Measurements from ENCODE around the gene PTPN4. TPM values are rescaled to one million over a fixed set of nuclear protein-coding genes. Genes with fewer than 3 reads are reported as not detected.

Gene PTPN4
- polyA plus RNA-seq, 3 donors: 5.5 to 6.7 (median 5.7) TPM

GRCh38 chr2:119786295-119786694 lies 26.6 kb downstream of the PTPN4 start:
- H3K9me3 ChIP-seq (replicated peaks in 1 of 2; ENCODE audit: control insufficient read depth in 1 of 2, insufficient read depth in 1 of 2, low read length in 2 of 2): peaks cover 11 to 25% of the 10 kb centered on the region in 2 donors
- Mint-ChIP-seq H3K9me3 (peaks cover 9 to 32% (median 23%) of the 10 kb centered on the region in 7 donors), H3K27ac (peak overlapping the region in 1 of 7 donors; percentile 18), H3K4me3 (no peak overlapping the region), H3K4me1 (peaks cover 2% of the 10 kb centered on the region), H3K36me3 (peaks cover 3 to 11% of the 10 kb centered on the region in 2 donors), H3K27me3 (ENCODE audit: low read depth in 3 of 3) (peaks cover 0 to 2% (median 0%) of the 10 kb centered on the region in 3 donors)
- no peaks in the 10 kb centered on the region for H3K4me1 ChIP-seq (ENCODE audit: control insufficient read depth in 1 of 2, insufficient read depth in 2 of 2, low read length in 2 of 2)
- H2AFZ ChIP-seq (ENCODE audit: insufficient read depth, low read depth, low read length, poor library complexity, severe bottlenecking): no peak overlapping the region
- H3K4me3 ChIP-seq (replicated peaks in 1 of 3; ENCODE audit: low read depth in 2 of 3, low read length in 3 of 3): no peak overlapping the region
- no CpG with 5 or more reads among the region's 1 CpG for WGBS (ENCODE audit: insufficient coverage)
- intact Hi-C loops (cut with micrococcal nuclease): no loop called here
- H3K4me2 ChIP-seq (replicated peaks; ENCODE audit: extremely low read depth, low read length, poor library complexity, severe bottlenecking): no peak overlapping the region
- no peaks in the 10 kb centered on the region for H3K79me2 ChIP-seq (ENCODE audit: insufficient read depth, low read length)
- TF ChIP-seq, protein P1, sequence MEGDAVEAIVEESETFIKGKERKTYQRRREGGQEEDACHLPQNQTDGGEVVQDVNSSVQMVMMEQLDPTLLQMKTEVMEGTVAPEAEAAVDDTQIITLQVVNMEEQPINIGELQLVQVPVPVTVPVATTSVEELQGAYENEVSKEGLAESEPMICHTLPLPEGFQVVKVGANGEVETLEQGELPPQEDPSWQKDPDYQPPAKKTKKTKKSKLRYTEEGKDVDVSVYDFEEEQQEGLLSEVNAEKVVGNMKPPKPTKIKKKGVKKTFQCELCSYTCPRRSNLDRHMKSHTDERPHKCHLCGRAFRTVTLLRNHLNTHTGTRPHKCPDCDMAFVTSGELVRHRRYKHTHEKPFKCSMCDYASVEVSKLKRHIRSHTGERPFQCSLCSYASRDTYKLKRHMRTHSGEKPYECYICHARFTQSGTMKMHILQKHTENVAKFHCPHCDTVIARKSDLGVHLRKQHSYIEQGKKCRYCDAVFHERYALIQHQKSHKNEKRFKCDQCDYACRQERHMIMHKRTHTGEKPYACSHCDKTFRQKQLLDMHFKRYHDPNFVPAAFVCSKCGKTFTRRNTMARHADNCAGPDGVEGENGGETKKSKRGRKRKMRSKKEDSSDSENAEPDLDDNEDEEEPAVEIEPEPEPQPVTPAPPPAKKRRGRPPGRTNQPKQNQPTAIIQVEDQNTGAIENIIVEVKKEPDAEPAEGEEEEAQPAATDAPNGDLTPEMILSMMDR (IDR thresholded peaks at IDR 0.05): no peak
- DNase-seq: no peak
- H4K20me1 ChIP-seq (ENCODE audit: insufficient read depth, low read length): no peaks in the 10 kb centered on the region
- no peak overlapping the region for H3K9ac ChIP-seq (ENCODE audit: insufficient read depth, low read length, poor library complexity, severe bottlenecking)
- H3K27ac ChIP-seq (ENCODE audit: low read depth in 1 of 2, low read length in 2 of 2): no peak overlapping the region
- no peaks in the 10 kb centered on the region for H3K27me3 ChIP-seq (ENCODE audit: control insufficient read depth in 2 of 2, insufficient read depth in 2 of 2, low read length in 2 of 2)
- H3K36me3 ChIP-seq (replicated peaks in 1 of 2; ENCODE audit: control insufficient read depth in 1 of 2, insufficient read depth in 2 of 2, low read length in 2 of 2): no peaks in the 10 kb centered on the region

GRCh38 chr2:119788752-119789151 lies 29.0 kb downstream of the PTPN4 start:
- H4K20me1 ChIP-seq (ENCODE audit: insufficient read depth, low read length): no peaks in the 10 kb centered on the region
- Mint-ChIP-seq H3K4me3 (no peak overlapping the region), H3K27ac (peak overlapping the region in 1 of 7 donors; percentile 15), H3K4me1 (peaks cover 2% of the 10 kb centered on the region), H3K9me3 (peaks cover 24 to 47% (median 40%) of the 10 kb centered on the region in 7 donors), H3K36me3 (peaks cover 8 to 24% of the 10 kb centered on the region in 2 donors), H3K27me3 (ENCODE audit: low read depth in 3 of 3) (no peaks in the 10 kb centered on the region)
- no peaks in the 10 kb centered on the region for H3K79me2 ChIP-seq (ENCODE audit: insufficient read depth, low read length)
- intact Hi-C loops (cut with micrococcal nuclease): no loop called here
- peaks cover 22 to 49% of the 10 kb centered on the region in 2 donors for H3K9me3 ChIP-seq (replicated peaks in 1 of 2; ENCODE audit: control insufficient read depth in 1 of 2, insufficient read depth in 1 of 2, low read length in 2 of 2)
- H3K9ac ChIP-seq (ENCODE audit: insufficient read depth, low read length, poor library complexity, severe bottlenecking): no peak overlapping the region
- no peak overlapping the region for H3K4me3 ChIP-seq (replicated peaks in 1 of 3; ENCODE audit: low read depth in 2 of 3, low read length in 3 of 3)
- no peaks in the 10 kb centered on the region for H3K4me1 ChIP-seq (ENCODE audit: control insufficient read depth in 1 of 2, insufficient read depth in 2 of 2, low read length in 2 of 2)
- H3K36me3 ChIP-seq (replicated peaks in 1 of 2; ENCODE audit: control insufficient read depth in 1 of 2, insufficient read depth in 2 of 2, low read length in 2 of 2): no peaks in the 10 kb centered on the region
- H3K27me3 ChIP-seq (ENCODE audit: control insufficient read depth in 2 of 2, insufficient read depth in 2 of 2, low read length in 2 of 2): no peaks in the 10 kb centered on the region
- no peak overlapping the region for H2AFZ ChIP-seq (ENCODE audit: insufficient read depth, low read depth, low read length, poor library complexity, severe bottlenecking)
- DNase-seq: peak in 2 of 3 donors; percentile 2 to 5
- H3K4me2 ChIP-seq (replicated peaks; ENCODE audit: extremely low read depth, low read length, poor library complexity, severe bottlenecking): no peak overlapping the region
- H3K27ac ChIP-seq (ENCODE audit: low read depth in 1 of 2, low read length in 2 of 2): no peak overlapping the region
- TF ChIP-seq, protein P1 (IDR thresholded peaks at IDR 0.05): no peak
- no CpG with 5 or more reads among the region's 1 CpG for WGBS (ENCODE audit: insufficient coverage)

All from CD14-positive monocyte (primary cell).